B cell (primary cell): ENCODE results near the gene EXOC1. TPM values are rescaled to one million over a fixed set of nuclear protein-coding genes. Genes with fewer than 3 reads are reported as not detected.
A peak's percentile ranks its signal among the peaks of the same experiment; 100 is the strongest.

Experiments used
- ATAC-seq: fragments of 200-7000 bp; cut with Tn5 transposase; one replicate; pipeline ENCODE4 v1.10.0; 2021; ENCODE audit warnings: low read depth, mild to moderate bottlenecking, moderate number of reproducible peaks, moderate library complexity
- CTCF ChIA-PET: fragments of 350-600 bp; sonication (Branson Sonifier 250); formaldehyde crosslinking; loops from one replicate; lab custom pipeline; 2021; ENCODE audit warnings: antibody characterized with exemption, inconsistent platforms; lab: Charles Lee
- POLR2A ChIA-PET: fragments of 350-600 bp; sonication (Branson Sonifier 250); formaldehyde crosslinking; loops from one replicate; lab custom pipeline; 2021; ENCODE audit warnings: antibody characterized with exemption; lab: Charles Lee
- DNase-seq: peaks from one replicate; pipeline ENCODE4 v3.0.0; 2013
- H2AFZ ChIP-seq: 2 replicates; pipeline ENCODE4 v1.6.1; 2012; ENCODE audit warnings: mild to moderate bottlenecking, low read depth, low read length; ENCODE audit not compliant: insufficient read depth, poor library complexity, severe bottlenecking
- H3K27ac ChIP-seq, 2 donors: 1 replicate in 1 of 2; 2 replicates in 1 of 2; pipeline ENCODE4 v1.5.1; 2012 to 2013; ENCODE audit warnings: low read length in 2 of 2, mild to moderate bottlenecking in 2 of 2, moderate library complexity in 1 of 2
- H3K27me3 ChIP-seq, 4 experiments: fragments of 200-600 bp in 1 of 4; sonication (generic) in 1 of 4; replicated peaks in 1 of 4; 1 replicate in 2 of 4; 2 replicates in 2 of 4; pipeline versions ENCODE4 v1.6.1 to v1.7.0; 2013 to 2016; ENCODE audit warnings: low read length in 3 of 4, mild to moderate bottlenecking in 2 of 4, mixed read lengths in 1 of 4, moderate library complexity in 1 of 4; ENCODE audit not compliant: insufficient read depth in 4 of 4, control insufficient read depth in 3 of 4; ENCODE audit errors: control extremely low read depth in 1 of 4
- H3K36me3 ChIP-seq, 2 experiments: replicated peaks in 1 of 2; 1 replicate in 1 of 2; 2 replicates in 1 of 2; pipeline versions ENCODE4 v1.6.1 to v1.7.1; 2013; ENCODE audit warnings: low read length in 1 of 2; ENCODE audit not compliant: insufficient read depth in 2 of 2, control insufficient read depth in 1 of 2; ENCODE audit errors: control extremely low read depth in 1 of 2, extremely low read depth in 1 of 2
- H3K4me1 ChIP-seq, 2 donors: fragments of 200-600 bp in 1 of 2; sonication (generic) in 1 of 2; 1 replicate in 1 of 2; 2 replicates in 1 of 2; pipeline versions ENCODE4 v1.5.1 to v1.6.1; 2013 to 2017; ENCODE audit warnings: low read length in 2 of 2; ENCODE audit not compliant: control insufficient read depth in 2 of 2, insufficient read depth in 2 of 2
- H3K4me2 ChIP-seq: replicated peaks from 2 replicates; pipeline ENCODE3; 2012; ENCODE audit warnings: mild to moderate bottlenecking, low read depth, low read length; ENCODE audit not compliant: poor library complexity, severe bottlenecking
- H3K4me3 ChIP-seq, 5 experiments: fragments of 200-600 bp in 1 of 5; sonication (generic) in 1 of 5; 1 replicate in 3 of 5; 2 replicates in 2 of 5; pipeline versions ENCODE4 v1.5.1 to v1.7.0; 2011 to 2016; ENCODE audit warnings: low read length in 4 of 5, mild to moderate bottlenecking in 4 of 5, low read depth in 2 of 5, control low read depth in 1 of 5, moderate library complexity in 1 of 5; ENCODE audit not compliant: insufficient read depth in 1 of 5; ENCODE audit errors: control extremely low read depth in 1 of 5, extremely low read depth in 1 of 5
- H3K79me2 ChIP-seq: fragments of 200-600 bp; sonication (generic); one replicate; pipeline ENCODE4 v1.6.0; 2016; ENCODE audit warnings: low read length; ENCODE audit not compliant: control insufficient read depth, insufficient read depth
- H3K9ac ChIP-seq: fragments of 200-600 bp; sonication (generic); 2 replicates; pipeline ENCODE4 v1.6.1; 2017; ENCODE audit warnings: mild to moderate bottlenecking, low read length, moderate library complexity
- H3K9me3 ChIP-seq, 3 donors: one replicate each; pipeline versions ENCODE4 v1.6.1 to v1.7.1; 2013; ENCODE audit warnings: low read length in 2 of 3; ENCODE audit not compliant: control insufficient read depth in 2 of 3, insufficient read depth in 1 of 3; ENCODE audit errors: control extremely low read depth in 1 of 3
- H4K20me1 ChIP-seq: 2 replicates; pipeline ENCODE4 v1.6.0; 2012; ENCODE audit warnings: mild to moderate bottlenecking, low read length; ENCODE audit not compliant: insufficient read depth, control insufficient read depth, poor library complexity, severe bottlenecking
- H3K27ac Mint-ChIP-seq: one replicate; pipeline ENCODE4 v1.8.0; 2021; ENCODE audit warnings: mixed read lengths
- H3K27me3 Mint-ChIP-seq: one replicate; pipeline ENCODE4 v1.8.0; 2021; ENCODE audit warnings: mixed read lengths
- H3K4me1 Mint-ChIP-seq: one replicate; pipeline ENCODE4 v1.8.0; 2021; ENCODE audit warnings: mixed read lengths
- H3K4me3 Mint-ChIP-seq: one replicate; pipeline ENCODE4 v1.8.0; 2021; ENCODE audit warnings: mixed read lengths
- H3K9me3 Mint-ChIP-seq: one replicate; pipeline ENCODE4 v1.8.0; 2022; ENCODE audit warnings: mixed read lengths; ENCODE audit not compliant: insufficient read depth
- EZH2 ChIP-seq: IDR thresholded peaks from 2 replicates; pipeline ENCODE4 v1.6.1; 2012; ENCODE audit warnings: borderline replicate concordance, low read depth, mild to moderate bottlenecking, moderate library complexity, low read length; ENCODE audit not compliant: insufficient read depth, poor library complexity, severe bottlenecking
- WGBS: methylation state at CpG from one replicate; pipeline ENCODE4 v1.1.5; 2013; ENCODE audit warnings: missing lambda C conversion rate; ENCODE audit not compliant: insufficient coverage; 5-methylcytosine and 5-hydroxymethylcytosine counted together
- intact Hi-C: fragments of 100-400 bp; cut with micrococcal nuclease; formaldehyde crosslinking; loops from one replicate; pipeline ENCODE4 v1.10.0; 2022
- polyA plus RNA-seq: library from polyadenylated mRNA; depleted of rRNA; stranded (reverse); fragments of >200 nt; gene quantifications from 2 replicates; pipeline ENCODE4 v1.2.3, GENCODE V29; 2012
- total RNA-seq, 2 donors: library from RNA; stranded (reverse); fragments of 120-200 nt in 1 of 2; gene quantifications; 1 replicate in 1 of 2; 2 replicates in 1 of 2; pipeline versions ENCODE4 v1.2.3 to v1.2.4, GENCODE V29; 2013 to 2022
- TF ChIP-seq, protein P1 (sequence below): fragments of 200-600 bp; IDR thresholded peaks from one replicate; pipeline ENCODE4 v1.8.0; 2022; ENCODE audit warnings: antibody characterized with exemption, mild to moderate bottlenecking

Gene EXOC1
- total and polyA plus RNA-seq, 2 donors (not counting 1 experiment from before 2014, with no cell fraction given) = 10.0 to 42.5 TPM

DNA sequence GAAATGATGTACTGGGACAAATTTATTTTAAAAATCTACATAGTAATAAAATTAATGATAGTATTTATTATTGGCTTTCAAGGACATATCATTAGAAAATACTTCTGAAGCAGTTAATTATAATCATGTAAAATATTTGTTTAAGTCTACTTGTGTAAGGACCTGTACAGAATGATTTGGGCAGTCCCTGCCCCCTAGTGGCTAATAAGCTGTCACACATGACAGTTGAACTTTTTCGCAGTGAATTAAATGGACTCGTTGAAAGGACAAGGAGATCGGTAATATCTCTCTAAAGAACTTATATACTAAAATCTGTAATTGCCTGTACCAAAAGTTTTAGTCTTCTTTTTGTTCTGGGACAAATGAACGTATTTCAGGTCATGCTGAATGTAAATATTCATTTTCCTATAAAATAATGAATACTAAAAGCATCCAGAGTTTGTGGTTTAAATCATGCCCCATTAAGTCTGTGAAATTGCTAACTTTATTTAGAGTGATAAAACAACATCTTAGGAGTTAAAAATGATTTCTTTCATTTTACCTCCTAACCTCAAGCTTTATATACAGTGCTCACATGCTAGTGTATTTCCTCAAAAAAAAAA lies 13.6 kb downstream of the EXOC1 start:
- peaks cover 21 to 56% of the 10 kb centered on the region in 2 experiments for H3K36me3 ChIP-seq
- no peak overlapping the region for H3K27ac Mint-ChIP-seq
- no peak overlapping the region for H3K4me3 Mint-ChIP-seq
- H3K27me3 ChIP-seq = no peaks in the 10 kb centered on the region
- WGBS = no CpG with 5 or more reads among the region's 4 CpGs
- no peak overlapping the region for H3K4me3 ChIP-seq
- DNase-seq = peak; percentile 64
- no peaks in the 10 kb centered on the region for H3K9me3 Mint-ChIP-seq
- H3K9ac ChIP-seq = no peak overlapping the region
- ChIA-PET POLR2A (no interaction called here), CTCF (interaction anchor here (0.7 to 4.6 kb wide), 18 partner anchors 9 to 682 kb away, joined by 3 to 27 read pairs (median 4); partner anchors contain the start of genes CEP135, EXOC1 and SRD5A3)
- no peaks in the 10 kb centered on the region for H3K27me3 Mint-ChIP-seq
- H2AFZ ChIP-seq = no peak overlapping the region
- intact Hi-C loops = loop anchor here (1.0 to 5.0 kb wide), 4 partner anchors 325 to 555 kb away; partner anchors contain the start of gene SRD5A3
- peaks cover 5% of the 10 kb centered on the region for H4K20me1 ChIP-seq
- H3K27ac ChIP-seq = no peak overlapping the region
- peak; percentile 76 for ATAC-seq
- H3K4me2 ChIP-seq = no peak overlapping the region
- no peak for TF ChIP-seq EZH2
- TF ChIP-seq, protein P1, sequence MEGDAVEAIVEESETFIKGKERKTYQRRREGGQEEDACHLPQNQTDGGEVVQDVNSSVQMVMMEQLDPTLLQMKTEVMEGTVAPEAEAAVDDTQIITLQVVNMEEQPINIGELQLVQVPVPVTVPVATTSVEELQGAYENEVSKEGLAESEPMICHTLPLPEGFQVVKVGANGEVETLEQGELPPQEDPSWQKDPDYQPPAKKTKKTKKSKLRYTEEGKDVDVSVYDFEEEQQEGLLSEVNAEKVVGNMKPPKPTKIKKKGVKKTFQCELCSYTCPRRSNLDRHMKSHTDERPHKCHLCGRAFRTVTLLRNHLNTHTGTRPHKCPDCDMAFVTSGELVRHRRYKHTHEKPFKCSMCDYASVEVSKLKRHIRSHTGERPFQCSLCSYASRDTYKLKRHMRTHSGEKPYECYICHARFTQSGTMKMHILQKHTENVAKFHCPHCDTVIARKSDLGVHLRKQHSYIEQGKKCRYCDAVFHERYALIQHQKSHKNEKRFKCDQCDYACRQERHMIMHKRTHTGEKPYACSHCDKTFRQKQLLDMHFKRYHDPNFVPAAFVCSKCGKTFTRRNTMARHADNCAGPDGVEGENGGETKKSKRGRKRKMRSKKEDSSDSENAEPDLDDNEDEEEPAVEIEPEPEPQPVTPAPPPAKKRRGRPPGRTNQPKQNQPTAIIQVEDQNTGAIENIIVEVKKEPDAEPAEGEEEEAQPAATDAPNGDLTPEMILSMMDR = peak; percentile 96
- peaks cover 4% of the 10 kb centered on the region for H3K4me1 Mint-ChIP-seq
- H3K79me2 ChIP-seq = no peaks in the 10 kb centered on the region
- peaks cover 0 to 4% of the 10 kb centered on the region in 2 donors for H3K4me1 ChIP-seq
- no peaks in the 10 kb centered on the region for H3K9me3 ChIP-seq

DNA sequence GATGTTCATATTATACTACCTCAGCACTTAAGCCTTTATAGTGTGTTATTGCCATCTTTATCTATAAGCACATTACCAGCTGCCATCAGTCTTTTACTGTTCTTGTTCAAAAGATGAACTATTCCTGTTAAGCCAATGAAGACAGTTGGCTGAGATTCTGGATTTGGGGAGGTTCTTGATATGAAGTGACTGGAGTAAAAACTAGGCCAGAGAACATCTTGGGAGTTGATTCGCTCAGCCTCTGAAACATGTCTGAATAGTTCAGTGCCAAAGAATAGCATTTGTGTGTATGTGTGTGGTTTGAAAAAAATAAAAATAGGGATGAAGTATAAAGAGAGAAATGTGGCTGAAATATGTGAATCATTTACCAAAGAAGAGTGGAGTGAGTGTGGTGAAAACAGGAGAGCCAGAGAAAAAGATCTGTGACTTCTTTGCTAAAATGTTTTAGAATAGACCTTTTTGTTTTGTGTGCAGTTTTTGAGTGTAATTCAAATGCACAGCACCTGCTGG lies 15.2 kb downstream of the EXOC1 start:
- Histone ChIP-seq H3K27me3 (no peaks in the 10 kb centered on the region), H3K4me2 (no peak overlapping the region), H3K9me3 (no peaks in the 10 kb centered on the region), H3K36me3 (peaks cover 20 to 53% of the 10 kb centered on the region in 2 experiments), H3K9ac (no peak overlapping the region), H3K27ac (no peak overlapping the region), H3K4me3 (no peak overlapping the region), H3K4me1 (peaks cover 0 to 4% of the 10 kb centered on the region in 2 donors), H3K79me2 (no peaks in the 10 kb centered on the region), H2AFZ (no peak overlapping the region), H4K20me1 (peaks cover 5% of the 10 kb centered on the region)
- ChIA-PET POLR2A (no interaction called here), CTCF (interaction anchor here (3.4 to 4.6 kb wide), 3 partner anchors 8 to 459 kb away, joined by 15 to 27 read pairs (median 22); partner anchors contain the start of gene CEP135)
- Mint-ChIP-seq H3K9me3 (no peaks in the 10 kb centered on the region), H3K4me1 (peaks cover 4% of the 10 kb centered on the region), H3K27ac (no peak overlapping the region), H3K4me3 (no peak overlapping the region), H3K27me3 (no peaks in the 10 kb centered on the region)
- intact Hi-C loops = loop anchor here (5.0 kb wide), 1 partner anchor 326 kb away; no protein-coding TSS in a partner anchor
- 100% methylated on average over 1 of the region's 1 CpG for WGBS
- DNase-seq = no peak
- ATAC-seq = no peak
- TF ChIP-seq, protein P1 = no peak
- TF ChIP-seq EZH2 = no peak
